ENCODE results near the gene KRTAP13-1.

The KRTAP13-1 gene

GRCh38 chr21:30351534-30351933 lies 44.3 kb upstream of the KRTAP13-1 start:
- Histone ChIP-seq H3K4me1 (ENCODE audit: insufficient read depth, low read length, poor library complexity, severe bottlenecking) (no peaks in the 10 kb centered on the region), H3K79me2 (ENCODE audit: insufficient read depth, low read length) (no peaks in the 10 kb centered on the region), H3K27me3 (ENCODE audit: insufficient read depth, low read length, poor library complexity, severe bottlenecking) (no peaks in the 10 kb centered on the region), H3K4me2 (ENCODE audit: low read depth, low read length, poor library complexity, severe bottlenecking) (no peak overlapping the region), H3K4me3 (ENCODE audit: low read length, poor library complexity, severe bottlenecking) (no peak overlapping the region), H3K36me3 (ENCODE audit: insufficient read depth, low read length) (no peaks in the 10 kb centered on the region), H3F3A (ENCODE audit: low read depth) (no peaks in the 10 kb centered on the region), H3K9ac (ENCODE audit: low read depth, low read length, poor library complexity, severe bottlenecking) (no peak overlapping the region), H2AFZ (ENCODE audit: low read length) (no peak overlapping the region), H4K20me1 (ENCODE audit: insufficient read depth, low read length, poor library complexity, severe bottlenecking) (no peaks in the 10 kb centered on the region), H3K9me3 (ENCODE audit: insufficient read depth, low read depth, low read length) (0 out of 2 replicates have a peak, but pooled peaks cover 3% of the 10 kb centered on the region), H3K9me2 (replicated peaks; ENCODE audit: low read depth, low read length) (no peaks in the 10 kb centered on the region)
- no peak for TF ChIP-seq CTCF (conservative IDR thresholded peaks at IDR 0.05; ENCODE audit: low read length)
- TF ChIP-seq EZH2phosphoT487 (IDR thresholded peaks at IDR 0.05; ENCODE audit: borderline replicate concordance), result no peak

- Histone ChIP-seq H3K4me3 (ENCODE audit: low read length, poor library complexity, severe bottlenecking) (no peak overlapping the region), H3K9me2 (replicated peaks; ENCODE audit: low read depth, low read length) (no peaks in the 10 kb centered on the region)
These were observed 41.4 kb upstream of the KRTAP13-1 start for GRCh38 chr21:30354308-30355005.

GRCh38 chr21:30355906-30356305 lies 39.9 kb upstream of the KRTAP13-1 start:
- no peak overlapping the region for H3K9ac ChIP-seq (ENCODE audit: low read depth, low read length, poor library complexity, severe bottlenecking)
- no peaks in the 10 kb centered on the region for H4K20me1 ChIP-seq (ENCODE audit: insufficient read depth, low read length, poor library complexity, severe bottlenecking)
- no peaks in the 10 kb centered on the region for H3K36me3 ChIP-seq (ENCODE audit: insufficient read depth, low read length)
- H3K4me3 ChIP-seq (ENCODE audit: low read length, poor library complexity, severe bottlenecking), result no peak overlapping the region
- H3K4me2 ChIP-seq (ENCODE audit: low read depth, low read length, poor library complexity, severe bottlenecking), result no peak overlapping the region
- H3K4me1 ChIP-seq (ENCODE audit: insufficient read depth, low read length, poor library complexity, severe bottlenecking), result no peaks in the 10 kb centered on the region
- H3F3A ChIP-seq (ENCODE audit: low read depth), result no peaks in the 10 kb centered on the region
- 0 out of 2 replicates have a peak, but pooled peaks cover 3% of the 10 kb centered on the region for H3K9me3 ChIP-seq (ENCODE audit: insufficient read depth, low read depth, low read length)
- TF ChIP-seq CTCF (conservative IDR thresholded peaks at IDR 0.05; ENCODE audit: low read length), result no peak
- TF ChIP-seq EZH2phosphoT487 (IDR thresholded peaks at IDR 0.05; ENCODE audit: borderline replicate concordance), result no peak
- H2AFZ ChIP-seq (ENCODE audit: low read length), result no peak overlapping the region
- no peaks in the 10 kb centered on the region for H3K27me3 ChIP-seq (ENCODE audit: insufficient read depth, low read length, poor library complexity, severe bottlenecking)
- no peaks in the 10 kb centered on the region for H3K79me2 ChIP-seq (ENCODE audit: insufficient read depth, low read length)
- H3K9me2 ChIP-seq (replicated peaks; ENCODE audit: low read depth, low read length), result no peaks in the 10 kb centered on the region

More at GRCh38 chr21:30354308-30355005, 41.4 kb upstream of the KRTAP13-1 start:
- H3K9me3 ChIP-seq (ENCODE audit: insufficient read depth, low read depth, low read length), result 0 out of 2 replicates have a peak, but pooled peaks cover 3% of the 10 kb centered on the region
- no peaks in the 10 kb centered on the region for H3K27me3 ChIP-seq (ENCODE audit: insufficient read depth, low read length, poor library complexity, severe bottlenecking)
- H2AFZ ChIP-seq (ENCODE audit: low read length), result no peak overlapping the region
- H3F3A ChIP-seq (ENCODE audit: low read depth), result no peaks in the 10 kb centered on the region
- H3K79me2 ChIP-seq (ENCODE audit: insufficient read depth, low read length), result no peaks in the 10 kb centered on the region
- no peak for TF ChIP-seq EZH2phosphoT487 (IDR thresholded peaks at IDR 0.05; ENCODE audit: borderline replicate concordance)
- no peak for TF ChIP-seq CTCF (conservative IDR thresholded peaks at IDR 0.05; ENCODE audit: low read length)
- H4K20me1 ChIP-seq (ENCODE audit: insufficient read depth, low read length, poor library complexity, severe bottlenecking), result no peaks in the 10 kb centered on the region
- no peaks in the 10 kb centered on the region for H3K36me3 ChIP-seq (ENCODE audit: insufficient read depth, low read length)
- H3K9ac ChIP-seq (ENCODE audit: low read depth, low read length, poor library complexity, severe bottlenecking), result no peak overlapping the region
- H3K4me2 ChIP-seq (ENCODE audit: low read depth, low read length, poor library complexity, severe bottlenecking), result no peak overlapping the region
- no peaks in the 10 kb centered on the region for H3K4me1 ChIP-seq (ENCODE audit: insufficient read depth, low read length, poor library complexity, severe bottlenecking)

All from Loucy (cell line).